ENCODE results near the gene PRKCA. TPM values are rescaled to one million over a fixed set of nuclear protein-coding genes. Genes with fewer than 3 reads are reported as not detected.

PRKCA gene
- total and polyA plus RNA-seq, 2 of the 13 experiments (the other 11 are each of a cell fraction or from before 2014, with no cell fraction given) = 18.5 to 21.5 TPM

DNA sequence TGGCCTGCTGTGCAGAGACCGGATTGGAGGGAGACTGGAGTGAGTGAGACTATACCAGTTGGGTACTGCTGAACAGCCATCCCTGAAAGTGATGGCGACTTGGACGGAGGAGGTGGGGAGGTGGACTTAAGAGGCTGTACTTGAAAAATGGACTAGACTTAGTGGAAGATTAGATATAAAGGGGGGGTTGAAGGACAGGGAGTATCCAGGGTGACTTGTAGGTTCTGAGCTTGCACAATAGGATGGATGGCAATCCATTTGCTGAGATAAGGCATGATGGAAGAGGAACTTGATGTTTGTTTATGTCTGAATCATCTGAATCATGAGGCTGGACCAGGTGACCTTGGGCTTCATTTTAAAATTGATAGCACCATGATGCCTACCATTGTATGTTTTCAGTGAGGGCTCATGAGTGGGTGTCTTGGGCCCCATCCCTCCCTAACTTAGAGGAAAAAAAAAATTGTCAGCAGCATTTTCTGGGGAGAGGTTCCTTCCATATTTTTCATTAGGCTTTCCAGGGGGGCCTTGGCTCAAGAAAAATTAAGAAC, 41.2 kb downstream of the PRKCA start (continued):
- TF ChIP-seq ZNF101 (CRISPR knock-in tag; IDR thresholded peaks at IDR 0.05; ENCODE audit: borderline replicate concordance, low read depth) (no peak), NFKBIZ (CRISPR knock-in tag; IDR thresholded peaks at IDR 0.05) (no peak; the same call in 1 of the 2 replicates), PAF1 (CRISPR knock-in tag; IDR thresholded peaks at IDR 0.05) (no peak), GPN1 (CRISPR knock-in tag; IDR thresholded peaks at IDR 0.05; ENCODE audit: borderline replicate concordance) (no peak), TIGD3 (CRISPR knock-in tag; IDR thresholded peaks at IDR 0.05; ENCODE audit: borderline replicate concordance) (no peak), ZNF251 (CRISPR knock-in tag; IDR thresholded peaks at IDR 0.05) (no peak), PREB (CRISPR knock-in tag; IDR thresholded peaks at IDR 0.05) (no peak), ZBTB3 (CRISPR knock-in tag; IDR thresholded peaks at IDR 0.05; ENCODE audit: borderline replicate concordance, low read depth) (no peak), ZNF207 (IDR thresholded peaks at IDR 0.05; ENCODE audit: borderline replicate concordance) (no peak), ZNF781 (CRISPR knock-in tag; IDR thresholded peaks at IDR 0.05; ENCODE audit: borderline replicate concordance, not compliant biosample characterization) (no peak)

DNA sequence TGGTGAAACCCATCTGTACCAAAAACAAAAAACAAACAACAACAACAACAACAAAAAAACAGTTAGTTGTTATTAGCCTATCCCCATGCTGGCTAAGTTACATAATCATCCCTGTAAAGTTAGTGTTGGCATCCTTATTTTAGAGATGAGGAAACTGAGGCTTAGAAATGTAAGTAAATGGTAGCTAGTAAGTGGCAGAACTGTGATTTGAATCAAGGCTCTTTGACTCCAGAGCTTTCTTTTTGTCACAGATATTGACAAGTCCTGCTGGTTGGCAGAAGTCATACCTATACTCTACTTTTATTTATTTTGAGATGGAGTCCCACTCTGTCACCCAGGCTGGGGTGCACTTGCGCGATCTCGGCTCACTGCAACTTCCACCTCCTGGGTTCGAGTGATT, 42.1 kb downstream of the PRKCA start:
- no peaks in the 10 kb centered on the region for H3K9me3 ChIP-seq (ENCODE audit: low read length)
- POLR2A ChIA-PET = interaction anchor here (1.2 kb wide), 1 partner anchor 41 kb away, joined by 3 read pairs; no protein-coding TSS in a partner anchor
- ATAC-seq = no peak

More for the DNA sequence above, 42.1 kb downstream of the PRKCA start:
- Histone ChIP-seq H3K27me3 (ENCODE audit: control insufficient read depth in 1 of 2, insufficient read depth in 2 of 2, low read length in 2 of 2) (no peaks in the 10 kb centered on the region), H3K9ac (ENCODE audit: insufficient read depth, low read depth, low read length) (no peak overlapping the region), H3K27ac (ENCODE audit: extremely low read length, insufficient read depth, low read length) (no peak overlapping the region), H3K79me2 (ENCODE audit: insufficient read depth, low read length) (peaks cover 78% of the 10 kb centered on the region), H2AFZ (ENCODE audit: low read length) (no peak overlapping the region), H3K4me2 (ENCODE audit: low read depth, low read length) (no peak overlapping the region), H3K36me3 (replicated peaks in 1 of 2; ENCODE audit: control insufficient read depth in 1 of 2, insufficient read depth in 2 of 2, low read length in 2 of 2) (no peaks in the 10 kb centered on the region), H3K4me1 (ENCODE audit: insufficient read depth, low read length) (peaks cover 95% of the 10 kb centered on the region), H3K4me3 (replicated peaks in 1 of 3; ENCODE audit: insufficient read depth in 1 of 3, low read depth in 2 of 3, low read length in 3 of 3) (no peak overlapping the region), H4K20me1 (ENCODE audit: insufficient read depth, low read length) (no peaks in the 10 kb centered on the region)
- no peak for DNase-seq (ENCODE audit: low spot score)
- no TSS peak for BruUV-seq (replicated peaks)
- WGBS (ENCODE audit: low lambda C conversion rate) = over 99% methylated on average over 4 of the region's 4 CpGs
- intact Hi-C loops (cut with micrococcal nuclease; ENCODE audit: unreplicated experiment) = loop anchor here (5.0 to 10.0 kb wide), 4 partner anchors 42 to 120 kb away; partner anchors contain the start of genes APOH and PRKCA
- in situ Hi-C loops (cut with HindIII; ENCODE audit: extremely low pct_ligation_motif_present, low pct_unique_long_range_greater_than_20kb) = no loop called here
- FAIRE-seq = no peak
- CTCF ChIA-PET (ENCODE audit: low intra/inter-chr PET ratio, low total read pairs) = no interaction called here
- TF ChIP-seq ZNF775 (CRISPR knock-in tag; IDR thresholded peaks at IDR 0.05; ENCODE audit: borderline replicate concordance) (no peak), NAIF1 (CRISPR knock-in tag; IDR thresholded peaks at IDR 0.05; ENCODE audit: borderline replicate concordance) (no peak), GZF1 (CRISPR knock-in tag; IDR thresholded peaks at IDR 0.05) (no peak), U2AF2 (IDR thresholded peaks at IDR 0.05; ENCODE audit: low read depth, low read length) (no peak), ZSCAN5A (CRISPR knock-in tag; IDR thresholded peaks at IDR 0.05; ENCODE audit: borderline replicate concordance) (no peak), ZNF180 (CRISPR knock-in tag; IDR thresholded peaks at IDR 0.05; ENCODE audit: borderline replicate concordance, low read depth) (no peak), NCOA5 (CRISPR knock-in tag; IDR thresholded peaks at IDR 0.05) (no peak), PRMT3 (CRISPR knock-in tag; IDR thresholded peaks at IDR 0.05; ENCODE audit: borderline replicate concordance, low read depth) (no peak), NFIB (CRISPR knock-in tag; IDR thresholded peaks at IDR 0.05; ENCODE audit: borderline replicate concordance) (no peak), ZSCAN9 (CRISPR knock-in tag; IDR thresholded peaks at IDR 0.05; ENCODE audit: borderline replicate concordance) (no peak)

Data from HepG2 (cell line).